ENCODE results near the gene ADCK2.

- TF ChIP-seq CTCF (optimal IDR thresholded peaks at IDR 0.05 in 1 of 3, IDR thresholded peaks at IDR 0.05 in 1 of 3, conservative IDR thresholded peaks at IDR 0.05 in 1 of 3; ENCODE audit: extremely low read depth in 1 of 3, insufficient read depth in 2 of 3, low read length in 3 of 3) = no peak
- TF ChIP-seq EZH2 (IDR thresholded peaks at IDR 0.05; ENCODE audit: low read length) = no peak
Observed at GRCh38 chr7:140669352-140669751, 3.4 kb upstream of the ADCK2 start.

Data from keratinocyte (primary cell).